Kasumi-1 (cell line): Measurements from ENCODE around the gene PDSS2.
A peak's percentile ranks its signal among the peaks of the same experiment; 100 is the strongest.

Source experiments
- DNase-seq, 2 experiments: peaks; one replicate each; lab custom pipeline; 2025; lab: John Stamatoyannopoulos, UW

The PDSS2 gene

GRCh38 chr6:107116328-107116892 is 343.0 kb downstream of the PDSS2 start:
- DNase-seq = peak; percentile 67 to 72

GRCh38 chr6:107115695-107116327 is 343.6 kb downstream of the PDSS2 start:
- DNase-seq = peak; percentile 48 to 52

GRCh38 chr6:107114926-107115694 is 344.3 kb downstream of the PDSS2 start, which contains the start of gene BEND3:
Gene BEND3 (minus strand): TSS chr6:107115515. CDS start chr6:107099285, 16,230 bp downstream.
- DNase-seq = no peak

- peak; percentile 55 to 63 for DNase-seq
Measured at GRCh38 chr6:107114213-107114925, 345.0 kb downstream of the PDSS2 start.

GRCh38 chr6:107110200-107110599 is 349.2 kb downstream of the PDSS2 start:
- DNase-seq = peak; percentile 85 to 88

GRCh38 chr6:107108201-107108890 is 351.0 kb downstream of the PDSS2 start:
- DNase-seq = no peak

- DNase-seq = no peak
Measured at GRCh38 chr6:107107791-107108190, 351.6 kb downstream of the PDSS2 start.

GRCh38 chr6:107106165-107106564 is 353.2 kb downstream of the PDSS2 start:
- no peak for DNase-seq

- peak; percentile 37 to 48 for DNase-seq
Measured at GRCh38 chr6:107105511-107106116, 353.8 kb downstream of the PDSS2 start.

- no peak for DNase-seq
Measured at GRCh38 chr6:107103082-107103481, 356.3 kb downstream of the PDSS2 start.
